ENCODE measurements around the gene TMEM30A.
A peak's percentile ranks its signal among the peaks of the same experiment; 100 is the strongest.

TMEM30A gene

GRCh38 chr6:75296811-75297779 is 12.5 kb upstream of the TMEM30A start:
- no peaks in the 10 kb centered on the region for H4K20me1 ChIP-seq (ENCODE audit: low read depth, low read length)
- no peak overlapping the region for H3K4me2 ChIP-seq (ENCODE audit: low read depth, low read length, poor library complexity, severe bottlenecking)
- no peak overlapping the region for H3K4me3 ChIP-seq (ENCODE audit: insufficient read depth, low read length, poor library complexity, severe bottlenecking)
- H3K9me2 ChIP-seq (replicated peaks; ENCODE audit: insufficient read depth, low read length), result no peaks in the 10 kb centered on the region
- no peak overlapping the region for H2AFZ ChIP-seq (ENCODE audit: low read depth, low read length, severe bottlenecking)
- TF ChIP-seq EZH2phosphoT487 (conservative IDR thresholded peaks at IDR 0.05; ENCODE audit: low read length), result no peak
- TF ChIP-seq CTCF (IDR thresholded peaks at IDR 0.05; ENCODE audit: insufficient read depth, low read length, poor library complexity, severe bottlenecking), result peak; percentile 58
- H3F3A ChIP-seq (ENCODE audit: insufficient read depth), result peaks cover 10% of the 10 kb centered on the region; the same call in 1 of the 2 replicates
- no peaks in the 10 kb centered on the region for H3K36me3 ChIP-seq (ENCODE audit: low read length)
- no peak overlapping the region for H3K27ac ChIP-seq (ENCODE audit: low read depth, low read length)
- no peaks in the 10 kb centered on the region for H3K27me3 ChIP-seq (ENCODE audit: low read length)
- H3K79me2 ChIP-seq (ENCODE audit: insufficient read depth, low read length), result no peaks in the 10 kb centered on the region
- H3K9ac ChIP-seq (ENCODE audit: low read length), result no peak overlapping the region
- H3K9me3 ChIP-seq (ENCODE audit: insufficient read depth, low read length), result no peaks in the 10 kb centered on the region

- no peak overlapping the region for H3K27ac ChIP-seq (ENCODE audit: low read depth, low read length)
- H3K36me3 ChIP-seq (ENCODE audit: low read length), result no peaks in the 10 kb centered on the region
- TF ChIP-seq CTCF (IDR thresholded peaks at IDR 0.05; ENCODE audit: insufficient read depth, low read length, poor library complexity, severe bottlenecking) (no peak), EZH2phosphoT487 (conservative IDR thresholded peaks at IDR 0.05; ENCODE audit: low read length) (no peak)
- H3K79me2 ChIP-seq (ENCODE audit: insufficient read depth, low read length), result peaks cover 7% of the 10 kb centered on the region; the same call in 1 of the 2 replicates
- no peak overlapping the region for H3K4me2 ChIP-seq (ENCODE audit: low read depth, low read length, poor library complexity, severe bottlenecking)
- no peak overlapping the region for H3K4me3 ChIP-seq (ENCODE audit: insufficient read depth, low read length, poor library complexity, severe bottlenecking)
- H3K27me3 ChIP-seq (ENCODE audit: low read length), result no peaks in the 10 kb centered on the region
- no peaks in the 10 kb centered on the region for H4K20me1 ChIP-seq (ENCODE audit: low read depth, low read length)
- no peak overlapping the region for H2AFZ ChIP-seq (ENCODE audit: low read depth, low read length, severe bottlenecking)
- no peaks in the 10 kb centered on the region for H3K9me3 ChIP-seq (ENCODE audit: insufficient read depth, low read length)
- H3K9ac ChIP-seq (ENCODE audit: low read length), result no peak overlapping the region
- peaks cover 12% of the 10 kb centered on the region; the same call in 1 of the 2 replicates for H3F3A ChIP-seq (ENCODE audit: insufficient read depth)
- no peaks in the 10 kb centered on the region for H3K9me2 ChIP-seq (replicated peaks; ENCODE audit: insufficient read depth, low read length)
Observed at GRCh38 chr6:75292555-75292954, 8.0 kb upstream of the TMEM30A start.

DNA sequence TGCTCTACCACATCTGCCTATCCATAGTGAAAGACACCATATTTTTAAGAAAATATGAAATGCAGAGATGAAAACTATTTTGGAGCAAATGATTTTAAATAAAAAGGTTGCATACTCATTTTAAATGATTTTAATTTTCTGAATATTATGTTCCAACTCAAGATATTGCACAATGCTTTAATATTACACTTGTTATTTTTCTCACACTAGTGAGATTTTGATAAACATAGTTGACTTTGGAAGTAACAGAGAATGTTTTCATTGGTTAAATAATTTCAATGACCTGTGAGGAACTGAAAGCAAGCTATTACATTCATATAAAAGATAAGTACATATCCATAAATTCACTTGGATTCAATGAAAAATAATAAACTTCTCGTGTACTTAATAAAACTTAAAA is 7.2 kb upstream of the TMEM30A start:
- Histone ChIP-seq H2AFZ (ENCODE audit: low read depth, low read length, severe bottlenecking) (no peak overlapping the region), H3K4me3 (ENCODE audit: insufficient read depth, low read length, poor library complexity, severe bottlenecking) (no peak overlapping the region), H3F3A (ENCODE audit: insufficient read depth) (peaks cover 15% of the 10 kb centered on the region; the same call in 1 of the 2 replicates), H4K20me1 (ENCODE audit: low read depth, low read length) (no peaks in the 10 kb centered on the region), H3K36me3 (ENCODE audit: low read length) (no peaks in the 10 kb centered on the region), H3K27me3 (ENCODE audit: low read length) (no peaks in the 10 kb centered on the region), H3K27ac (ENCODE audit: low read depth, low read length) (no peak overlapping the region), H3K4me2 (ENCODE audit: low read depth, low read length, poor library complexity, severe bottlenecking) (no peak overlapping the region), H3K9ac (ENCODE audit: low read length) (no peak overlapping the region), H3K9me2 (replicated peaks; ENCODE audit: insufficient read depth, low read length) (no peaks in the 10 kb centered on the region), H3K79me2 (ENCODE audit: insufficient read depth, low read length) (peaks cover 15% of the 10 kb centered on the region; the same call in 1 of the 2 replicates), H3K9me3 (ENCODE audit: insufficient read depth, low read length) (no peaks in the 10 kb centered on the region)
- TF ChIP-seq EZH2phosphoT487 (conservative IDR thresholded peaks at IDR 0.05; ENCODE audit: low read length) (no peak), CTCF (IDR thresholded peaks at IDR 0.05; ENCODE audit: insufficient read depth, low read length, poor library complexity, severe bottlenecking) (no peak)
